ENCODE results near the gene ZNF219. TPM values are rescaled to one million over a fixed set of nuclear protein-coding genes. Genes with fewer than 3 reads are reported as not detected.

ZNF219 gene
- 44.9 TPM for total RNA-seq
- long read RNA-seq, transcript ZNF219-201 (5 exons, 3,071 nt): major isoform, 15 of 186 reads
- long read RNA-seq, partial matches to known transcripts: 161 of 186 reads
- long read RNA-seq, other reads (novel, unspliced or antisense): 9 of 186 reads

DNA sequence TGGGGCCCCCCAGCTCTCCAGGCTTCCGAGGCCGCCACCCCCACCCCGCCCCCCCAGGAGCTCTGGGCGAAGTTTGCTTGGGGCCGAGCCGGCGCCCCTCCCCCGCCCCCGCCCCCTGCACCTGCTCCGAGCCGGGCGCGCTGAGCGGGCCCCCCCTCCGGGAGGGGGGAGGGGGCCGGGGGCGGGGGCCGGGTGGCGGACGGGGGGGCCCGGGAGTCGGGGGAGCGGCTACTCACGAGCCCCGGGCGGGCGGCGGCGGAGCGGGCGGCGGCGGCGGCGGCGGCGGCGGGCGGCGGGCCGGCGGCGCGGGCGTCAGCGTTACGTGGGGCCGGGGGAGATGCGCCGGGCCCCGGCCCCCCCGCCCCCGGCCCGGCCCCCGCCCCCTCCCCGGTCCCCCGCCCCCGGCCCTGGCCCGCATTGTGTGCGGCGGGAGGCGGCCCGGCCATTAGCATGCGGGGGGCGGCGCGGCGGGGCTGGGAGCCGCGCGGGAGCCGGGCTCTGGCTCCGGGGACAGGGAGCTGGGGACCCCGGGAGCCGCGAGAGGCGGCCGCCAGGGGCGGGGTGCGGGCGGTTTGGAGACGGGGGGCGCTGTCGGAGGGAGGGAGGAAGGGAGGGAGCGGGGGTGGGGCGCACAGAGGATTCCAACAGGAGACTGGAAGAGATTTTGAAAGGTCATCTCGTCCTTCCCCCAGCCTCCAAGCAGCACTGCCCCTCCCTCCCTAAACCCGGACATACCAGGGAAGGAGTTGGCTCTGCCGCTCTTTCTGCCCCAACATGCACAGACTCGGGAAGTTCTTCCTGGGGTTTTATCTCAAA lies at the start of gene ZNF219:
Gene ZNF219 (minus strand): TSS at position 580 of the 816 bp plus-strand sequence. CDS start 5,064 bp downstream, outside the sequence.
- peak within 1 kb of the TSS; percentile 83 for H3K27ac ChIP-seq (replicated peaks)
- H3K27me3 ChIP-seq (ENCODE audit: low read depth): no peaks in the 10 kb centered on the region
- intact Hi-C loops (cut with micrococcal nuclease): no loop called here
- peak within 1 kb of the TSS; percentile 71 for H3K4me3 ChIP-seq
- peak; percentile 74 for DNase-seq
- peak; percentile 22 for TF ChIP-seq CTCF (IDR thresholded peaks at IDR 0.05; ENCODE audit: borderline replicate concordance)
- H3K9me3 ChIP-seq (replicated peaks): no peaks in the 10 kb centered on the region
- no peaks in the 10 kb centered on the region for H3K36me3 ChIP-seq
- peaks cover 52% of the 10 kb centered on the region for H3K4me1 ChIP-seq

DNA sequence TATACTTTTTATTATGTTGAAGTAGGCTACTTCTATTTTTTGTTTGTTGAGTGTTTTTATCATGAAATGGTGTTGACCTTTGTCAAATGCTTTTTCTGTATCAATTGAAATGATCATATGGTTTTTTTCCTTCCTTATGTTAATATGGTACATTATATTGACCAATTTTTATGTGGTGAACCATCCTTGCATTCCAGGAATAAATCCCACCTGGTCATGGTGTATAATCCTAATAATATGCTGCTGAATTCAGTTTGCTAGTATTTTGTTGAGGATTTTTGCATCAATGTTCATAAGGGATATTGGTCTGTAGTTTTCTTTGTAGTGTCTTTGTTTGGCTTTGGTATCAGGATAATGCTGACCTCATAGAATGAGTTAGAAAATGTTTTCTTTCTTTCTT lies 47.0 kb upstream of the ZNF219 start:
- peaks cover 20% of the 10 kb centered on the region for H3K9me3 ChIP-seq (replicated peaks)
- intact Hi-C loops (cut with micrococcal nuclease): no loop called here
- H3K36me3 ChIP-seq: no peaks in the 10 kb centered on the region
- no peak overlapping the region for H3K27ac ChIP-seq (replicated peaks)
- no peak for DNase-seq
- H3K4me1 ChIP-seq: no peaks in the 10 kb centered on the region
- TF ChIP-seq CTCF (IDR thresholded peaks at IDR 0.05; ENCODE audit: borderline replicate concordance): no peak
- no peak overlapping the region for H3K4me3 ChIP-seq
- H3K27me3 ChIP-seq (ENCODE audit: low read depth): peaks cover 17% of the 10 kb centered on the region

DNA sequence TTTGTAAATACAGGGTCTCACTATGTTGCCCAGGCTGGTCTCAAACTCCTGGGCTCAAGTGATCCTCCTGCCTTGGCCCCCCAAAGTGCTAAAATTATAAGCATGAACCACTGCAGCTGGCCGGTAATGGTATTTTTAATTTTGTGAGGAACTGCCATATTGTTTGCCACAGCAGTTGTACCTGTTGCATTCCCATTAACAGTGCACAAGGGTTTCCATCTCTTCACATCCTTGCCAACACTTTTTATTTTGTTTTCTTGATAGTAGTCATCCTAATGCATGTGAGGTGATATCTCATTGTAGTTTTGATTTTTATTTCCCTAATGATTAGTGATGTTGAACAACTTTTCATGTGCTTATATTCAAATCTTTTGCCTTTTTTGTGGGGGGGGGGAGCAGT lies 43.9 kb upstream of the ZNF219 start:
- Histone ChIP-seq H3K4me3 (no peak overlapping the region), H3K9me3 (replicated peaks) (peaks cover 20% of the 10 kb centered on the region), H3K36me3 (no peaks in the 10 kb centered on the region), H3K27me3 (ENCODE audit: low read depth) (peaks cover 19% of the 10 kb centered on the region), H3K4me1 (no peaks in the 10 kb centered on the region), H3K27ac (replicated peaks) (no peak overlapping the region)
- intact Hi-C loops (cut with micrococcal nuclease): no loop called here
- no peak for DNase-seq
- TF ChIP-seq CTCF (IDR thresholded peaks at IDR 0.05; ENCODE audit: borderline replicate concordance): no peak

DNA sequence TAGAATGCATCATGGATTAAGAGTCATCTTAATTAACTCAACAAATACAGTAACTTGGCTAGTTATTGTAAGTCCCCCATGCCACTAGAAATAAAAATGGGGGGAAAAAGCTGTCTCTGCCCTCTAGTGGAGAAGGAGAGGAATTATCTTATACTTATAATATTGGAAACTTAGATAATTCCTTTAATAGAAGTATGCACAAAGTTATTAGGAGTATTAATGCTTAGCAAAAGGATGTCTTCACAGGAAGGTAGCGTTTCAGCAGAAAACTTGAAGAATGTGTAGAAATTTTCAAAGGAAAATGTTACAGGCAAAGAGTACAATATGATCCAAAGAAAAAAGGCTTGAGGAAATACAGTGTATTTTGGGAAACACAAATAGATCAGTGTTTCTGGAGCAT lies 37.6 kb upstream of the ZNF219 start:
- H3K4me1 ChIP-seq: no peaks in the 10 kb centered on the region
- intact Hi-C loops (cut with micrococcal nuclease): no loop called here

DNA sequence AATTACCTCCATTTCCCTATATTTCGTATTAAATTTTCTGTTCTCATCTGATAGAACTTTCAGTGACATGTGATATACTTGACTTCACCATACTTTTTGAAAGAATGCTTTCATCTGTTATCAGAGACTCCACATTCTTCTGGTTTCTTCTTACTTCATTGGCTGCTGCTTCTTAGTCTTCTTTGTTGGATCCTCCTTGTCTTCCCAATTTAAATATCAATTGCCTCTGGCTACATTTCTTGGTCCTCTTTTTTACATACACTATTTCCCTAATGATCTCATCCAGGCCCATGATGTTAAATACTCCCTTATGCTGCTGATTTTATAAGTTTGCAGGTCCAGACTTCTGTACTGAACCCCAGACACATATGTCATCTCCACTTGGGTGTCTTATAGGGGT lies 35.4 kb upstream of the ZNF219 start:
- Histone ChIP-seq H3K27ac (replicated peaks) (no peak overlapping the region), H3K36me3 (no peaks in the 10 kb centered on the region), H3K4me1 (no peaks in the 10 kb centered on the region), H3K27me3 (ENCODE audit: low read depth) (no peaks in the 10 kb centered on the region), H3K4me3 (no peak overlapping the region), H3K9me3 (replicated peaks) (peaks cover 6% of the 10 kb centered on the region)
- no peak for DNase-seq
- intact Hi-C loops (cut with micrococcal nuclease): no loop called here
- no peak for TF ChIP-seq CTCF (IDR thresholded peaks at IDR 0.05; ENCODE audit: borderline replicate concordance)

More for the DNA sequence above, 37.6 kb upstream of the ZNF219 start:
- no peak for DNase-seq
- Histone ChIP-seq H3K27ac (replicated peaks) (no peak overlapping the region), H3K9me3 (replicated peaks) (peaks cover 2% of the 10 kb centered on the region), H3K36me3 (no peaks in the 10 kb centered on the region), H3K27me3 (ENCODE audit: low read depth) (peaks cover 8% of the 10 kb centered on the region), H3K4me3 (no peak overlapping the region)
- TF ChIP-seq CTCF (IDR thresholded peaks at IDR 0.05; ENCODE audit: borderline replicate concordance): peak; percentile 69

Data from left ventricle myocardium inferior (tissue), 1 donor.